Measurements from ENCODE around the gene CX3CL1.

CX3CL1 gene

DNA sequence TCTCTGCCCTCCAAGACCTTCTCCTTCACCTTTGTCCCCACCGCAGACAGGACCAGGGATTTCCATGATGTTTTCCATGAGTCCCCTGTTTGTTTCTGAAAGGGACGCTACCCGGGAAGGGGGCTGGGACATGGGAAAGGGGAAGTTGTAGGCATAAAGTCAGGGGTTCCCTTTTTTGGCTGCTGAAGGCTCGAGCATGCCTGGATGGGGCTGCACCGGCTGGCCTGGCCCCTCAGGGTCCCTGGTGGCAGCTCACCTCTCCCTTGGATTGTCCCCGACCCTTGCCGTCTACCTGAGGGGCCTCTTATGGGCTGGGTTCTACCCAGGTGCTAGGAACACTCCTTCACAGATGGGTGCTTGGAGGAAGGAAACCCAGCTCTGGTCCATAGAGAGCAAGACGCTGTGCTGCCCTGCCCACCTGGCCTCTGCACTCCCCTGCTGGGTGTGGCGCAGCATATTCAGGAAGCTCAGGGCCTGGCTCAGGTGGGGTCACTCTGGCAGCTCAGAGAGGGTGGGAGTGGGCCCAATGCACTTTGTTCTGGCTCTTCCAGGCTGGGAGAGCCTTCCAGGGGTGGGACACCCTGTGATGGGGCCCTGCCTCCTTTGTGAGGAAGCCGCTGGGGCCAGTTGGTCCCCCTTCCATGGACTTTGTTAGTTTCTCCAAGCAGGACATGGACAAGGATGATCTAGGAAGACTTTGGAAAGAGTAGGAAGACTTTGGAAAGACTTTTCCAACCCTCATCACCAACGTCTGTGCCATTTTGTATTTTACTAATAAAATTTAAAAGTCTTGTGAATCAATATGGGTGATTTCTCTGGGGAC is 12.2 kb downstream of the CX3CL1 start:
- no peak for TF ChIP-seq GATA3 (IDR thresholded peaks at IDR 0.05; ENCODE audit: low read depth, low read length)
- no peak for TF ChIP-seq GATA2 (IDR thresholded peaks at IDR 0.05; ENCODE audit: low read depth, low read length)

DNA sequence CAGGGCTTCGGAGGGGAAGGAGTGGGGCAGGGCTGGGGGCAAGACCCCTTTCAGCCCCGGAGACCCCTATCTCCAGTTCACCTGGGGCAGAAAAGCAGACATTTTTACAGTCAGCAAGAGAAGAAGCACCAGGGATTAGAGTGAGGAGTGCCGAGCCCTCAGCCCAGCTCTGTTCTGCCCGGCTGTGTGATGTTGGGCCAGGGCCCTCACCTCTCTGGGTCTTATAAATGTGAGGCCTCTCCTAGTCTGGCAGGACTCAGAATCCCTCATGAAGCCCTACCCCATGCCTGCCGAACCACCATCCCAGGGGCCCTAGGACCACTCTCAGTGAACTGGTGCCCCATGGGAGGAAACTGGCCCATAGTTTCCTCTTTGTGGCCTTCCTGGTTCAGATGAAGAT is 12.8 kb downstream of the CX3CL1 start:
- TF ChIP-seq GATA2 (IDR thresholded peaks at IDR 0.05; ENCODE audit: low read depth, low read length): no peak

DNA sequence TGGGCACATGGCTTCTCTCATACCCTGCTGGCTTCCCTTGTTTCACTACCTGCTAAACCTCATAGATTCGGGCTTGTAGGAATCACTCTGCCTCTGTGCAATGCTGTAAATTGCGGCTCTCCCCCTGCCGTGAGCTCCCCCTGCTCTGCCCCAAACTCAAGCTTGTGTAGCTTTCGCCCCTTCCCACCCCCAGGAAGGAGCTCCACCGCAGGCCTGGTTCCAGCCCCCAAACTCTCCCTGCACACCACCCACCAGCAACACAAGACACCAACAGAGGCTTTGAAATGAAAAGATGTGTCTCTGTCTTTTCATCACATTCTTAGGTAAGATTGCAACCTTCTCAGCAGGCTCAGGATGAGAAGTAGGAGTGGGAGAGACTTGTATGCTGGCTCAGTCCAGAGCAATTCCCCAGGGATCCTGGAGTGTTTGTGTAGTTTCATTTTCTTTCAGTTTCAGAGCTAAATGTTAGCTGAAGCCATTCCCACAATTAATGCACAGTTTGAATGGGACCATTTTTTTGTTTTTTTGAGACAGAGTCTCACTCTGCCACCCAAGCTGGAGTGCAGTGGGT is 14.2 kb downstream of the CX3CL1 start:
- TF ChIP-seq GATA2 (IDR thresholded peaks at IDR 0.05; ENCODE audit: low read depth, low read length): no peak
- no peak for TF ChIP-seq GATA3 (IDR thresholded peaks at IDR 0.05; ENCODE audit: low read depth, low read length)

DNA sequence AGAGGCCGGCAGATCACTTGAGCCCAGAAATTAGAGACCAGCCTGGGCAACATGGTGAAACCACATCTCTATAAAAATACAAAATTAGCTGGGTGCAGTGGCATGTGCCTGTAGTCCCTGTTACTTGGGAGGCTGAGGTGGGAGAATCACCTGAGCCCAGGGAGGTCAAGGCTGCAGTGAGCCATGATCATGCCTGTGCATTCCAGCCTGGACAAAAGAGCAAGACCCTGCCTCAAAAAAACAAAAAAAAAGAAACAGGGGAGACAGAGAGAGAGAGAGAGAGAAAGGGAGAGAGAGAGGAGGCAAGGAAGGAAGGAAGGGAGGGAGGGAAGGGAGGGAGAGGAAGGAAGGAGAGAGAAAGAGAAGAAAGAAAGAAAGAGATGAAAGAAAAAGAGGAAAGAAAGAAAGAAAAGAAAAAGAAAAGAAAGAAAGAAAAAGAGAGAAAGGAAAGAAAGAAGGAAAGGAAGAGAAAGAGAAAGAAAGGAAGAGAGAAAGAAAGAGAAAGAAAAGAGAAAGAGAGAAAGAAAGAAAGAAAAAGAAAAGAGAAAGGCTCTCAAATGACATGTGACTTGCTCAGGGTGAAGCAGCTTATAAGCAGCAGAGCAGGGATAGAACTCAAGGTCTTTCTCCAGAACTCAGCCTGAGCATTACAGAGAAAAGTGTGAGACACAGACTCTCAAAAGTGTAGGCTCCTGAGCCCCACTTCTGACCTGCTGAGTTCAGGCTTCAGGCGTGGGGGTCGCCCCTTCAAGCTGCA is 15.5 kb downstream of the CX3CL1 start:
- TF ChIP-seq GATA2 (IDR thresholded peaks at IDR 0.05; ENCODE audit: low read depth, low read length) (no peak), GATA3 (IDR thresholded peaks at IDR 0.05; ENCODE audit: low read depth, low read length) (no peak)

DNA sequence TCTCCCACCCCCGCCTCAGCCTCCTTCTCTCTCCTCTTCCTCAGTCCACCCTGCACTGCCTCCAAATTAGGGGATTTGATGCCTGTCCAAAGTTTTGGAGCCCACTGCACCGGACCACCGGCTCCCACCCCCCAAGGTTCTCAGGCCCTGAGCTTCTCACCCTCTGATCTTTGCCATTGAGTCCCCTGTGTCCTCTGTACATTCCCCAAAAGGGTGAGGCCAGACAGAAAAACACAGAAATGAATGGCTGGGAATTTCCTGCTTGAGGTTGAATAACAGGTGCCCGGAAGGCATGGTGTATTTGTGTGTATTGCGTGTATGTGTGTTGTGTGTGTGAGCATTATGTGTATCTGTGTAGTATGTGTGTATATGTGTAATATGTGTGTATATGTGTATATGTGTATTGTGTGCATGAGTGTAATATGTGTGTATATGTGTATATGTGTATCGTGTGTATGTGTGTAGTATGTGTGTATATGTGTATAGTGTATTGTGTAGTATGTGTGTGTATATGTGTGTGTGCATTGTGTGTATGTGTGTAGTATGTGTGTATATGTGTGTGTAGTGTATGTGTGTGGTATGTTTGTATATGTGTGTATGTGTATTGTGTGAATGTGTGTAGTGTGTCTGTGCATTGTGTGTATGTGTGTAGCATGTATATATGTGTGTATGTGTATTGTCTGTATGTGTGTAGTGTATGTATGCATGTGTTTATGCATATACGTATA is 16.2 kb downstream of the CX3CL1 start:
- TF ChIP-seq GATA2 (IDR thresholded peaks at IDR 0.05; ENCODE audit: low read depth, low read length) (no peak), GATA3 (IDR thresholded peaks at IDR 0.05; ENCODE audit: low read depth, low read length) (no peak)

DNA sequence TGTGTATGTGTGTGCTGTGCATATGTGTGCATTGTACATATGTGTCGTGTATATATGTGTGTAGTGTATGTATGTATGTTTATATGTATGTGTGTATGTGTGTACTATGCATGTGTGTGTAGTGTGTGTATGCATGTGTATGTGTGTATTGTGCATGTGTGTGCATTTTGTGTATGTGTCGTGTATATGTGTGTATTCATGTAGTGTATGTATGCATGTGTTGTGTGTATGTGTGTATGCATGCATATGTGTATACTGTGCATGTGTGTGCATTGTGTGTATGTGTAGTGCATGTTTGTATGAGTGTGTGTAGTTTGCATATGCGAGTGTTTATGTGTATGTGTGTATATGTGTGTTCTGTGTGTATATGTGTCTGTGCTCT is 16.8 kb downstream of the CX3CL1 start:
- TF ChIP-seq GATA2 (IDR thresholded peaks at IDR 0.05; ENCODE audit: low read depth, low read length): no peak
- TF ChIP-seq GATA3 (IDR thresholded peaks at IDR 0.05; ENCODE audit: low read depth, low read length): no peak

DNA sequence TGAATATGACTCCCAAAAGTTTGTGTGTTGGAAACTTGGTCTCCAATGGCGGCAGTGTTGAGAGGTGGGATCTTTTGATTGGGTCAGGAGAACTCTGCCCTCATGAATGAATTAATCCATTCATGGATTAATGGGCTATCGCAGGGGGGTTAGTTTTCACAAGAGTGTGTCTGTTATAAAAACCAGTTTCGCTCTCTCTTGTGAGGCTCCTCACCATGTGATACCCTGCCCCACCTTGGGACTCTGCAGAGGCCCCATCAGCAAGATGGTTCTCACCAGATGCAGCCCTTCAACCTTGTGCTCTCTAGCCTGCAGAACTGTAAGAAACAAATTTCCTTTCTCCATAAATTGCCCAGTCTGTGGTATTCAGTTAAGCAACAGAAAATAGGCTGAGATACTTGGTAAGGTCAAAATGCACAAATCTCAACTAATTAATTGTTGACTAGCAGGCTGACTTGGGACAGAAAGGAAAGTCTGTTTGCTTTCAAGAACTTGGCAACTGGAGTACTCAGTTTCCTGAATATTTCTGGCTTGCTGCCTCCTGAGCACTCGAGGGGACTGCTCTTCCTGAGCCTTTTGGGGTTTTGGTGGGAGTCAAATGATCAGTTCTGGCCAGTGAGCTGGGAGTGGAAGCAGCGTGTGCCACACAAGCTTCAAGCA is 18.5 kb downstream of the CX3CL1 start:
- TF ChIP-seq GATA2 (IDR thresholded peaks at IDR 0.05; ENCODE audit: low read depth, low read length) (no peak), GATA3 (IDR thresholded peaks at IDR 0.05; ENCODE audit: low read depth, low read length) (no peak)

DNA sequence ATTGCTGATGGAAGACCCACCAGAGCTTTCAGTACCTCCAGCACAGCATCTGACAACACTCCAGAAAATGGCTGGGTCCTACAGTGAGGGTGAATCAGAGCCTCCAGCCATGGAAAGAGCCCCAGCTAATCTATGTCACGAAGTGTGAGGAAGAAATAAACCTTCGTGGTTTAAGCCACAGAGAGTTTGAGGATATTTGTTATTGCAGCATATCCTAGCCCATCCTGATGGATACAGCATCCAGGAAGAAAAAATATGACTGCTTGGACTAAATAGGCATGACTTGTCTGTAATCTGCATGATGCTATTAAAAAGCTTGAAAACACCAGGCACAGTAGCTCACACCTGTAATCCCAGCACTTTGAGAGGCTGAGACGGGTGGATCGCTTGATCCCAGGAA is 19.0 kb downstream of the CX3CL1 start:
- TF ChIP-seq GATA3 (IDR thresholded peaks at IDR 0.05; ENCODE audit: low read depth, low read length) (no peak), GATA2 (IDR thresholded peaks at IDR 0.05; ENCODE audit: low read depth, low read length) (no peak)

DNA sequence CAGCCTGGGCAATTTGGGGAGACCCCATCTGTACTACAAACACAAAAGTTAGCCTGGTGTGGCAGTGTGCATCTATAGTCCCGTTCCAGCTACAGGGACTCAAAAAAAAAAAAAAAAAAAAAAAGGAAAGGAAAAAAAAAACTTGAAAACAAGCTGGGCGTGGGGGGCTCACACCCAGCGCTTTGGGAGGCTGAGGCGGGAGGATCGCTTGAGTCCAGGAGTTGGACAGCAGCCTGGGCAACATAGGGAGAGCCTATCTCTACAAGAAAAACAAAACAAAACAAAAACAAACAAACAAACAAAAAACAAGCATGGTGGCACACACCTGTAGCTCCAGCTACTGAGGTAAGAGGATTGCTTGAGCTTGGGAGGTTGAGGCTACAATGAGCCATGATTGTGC is 19.4 kb downstream of the CX3CL1 start:
- no peak for TF ChIP-seq GATA2 (IDR thresholded peaks at IDR 0.05; ENCODE audit: low read depth, low read length)

DNA sequence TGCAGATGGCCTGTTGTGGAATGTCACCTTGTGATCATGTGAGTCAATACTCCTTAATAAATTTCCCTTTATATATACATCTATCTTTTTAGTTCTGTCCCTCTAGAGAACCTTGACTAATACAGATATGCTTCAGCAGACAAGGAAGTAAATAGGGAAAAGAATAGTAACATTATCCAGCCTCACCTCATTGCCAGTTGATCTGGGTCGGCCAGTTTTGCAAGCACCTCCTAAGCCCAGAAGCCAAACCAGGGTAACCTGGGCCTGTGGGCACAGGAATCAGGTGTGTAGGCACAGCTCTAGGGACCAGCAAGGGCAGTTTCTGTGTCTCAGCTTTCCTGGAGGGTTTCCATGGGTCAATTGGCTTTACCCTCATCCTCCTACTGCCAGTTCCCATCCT is 20.4 kb downstream of the CX3CL1 start:
- TF ChIP-seq GATA3 (IDR thresholded peaks at IDR 0.05; ENCODE audit: low read depth, low read length) (no peak), GATA2 (IDR thresholded peaks at IDR 0.05; ENCODE audit: low read depth, low read length) (no peak)

DNA sequence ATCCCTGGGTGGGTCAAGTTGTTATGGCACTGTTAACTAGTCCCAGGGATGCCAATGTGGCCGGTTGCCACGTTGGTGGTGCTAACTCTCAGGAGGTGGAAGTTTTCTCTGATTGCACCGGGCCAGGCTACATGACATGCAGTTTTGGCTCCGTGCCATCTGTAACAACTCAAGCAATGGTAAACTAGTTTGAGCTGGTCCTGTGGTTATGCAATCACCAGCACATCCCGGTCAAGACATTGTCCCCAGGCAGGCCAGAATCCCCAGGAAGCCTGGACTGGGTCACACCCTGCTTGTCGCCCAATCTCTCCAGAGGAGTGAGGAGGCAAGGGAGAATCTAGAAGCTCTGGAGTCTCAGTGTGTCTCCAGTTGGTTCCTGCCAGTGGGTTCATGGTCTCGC is 22.2 kb downstream of the CX3CL1 start:
- TF ChIP-seq GATA3 (IDR thresholded peaks at IDR 0.05; ENCODE audit: low read depth, low read length) (no peak), GATA2 (IDR thresholded peaks at IDR 0.05; ENCODE audit: low read depth, low read length) (no peak)

DNA sequence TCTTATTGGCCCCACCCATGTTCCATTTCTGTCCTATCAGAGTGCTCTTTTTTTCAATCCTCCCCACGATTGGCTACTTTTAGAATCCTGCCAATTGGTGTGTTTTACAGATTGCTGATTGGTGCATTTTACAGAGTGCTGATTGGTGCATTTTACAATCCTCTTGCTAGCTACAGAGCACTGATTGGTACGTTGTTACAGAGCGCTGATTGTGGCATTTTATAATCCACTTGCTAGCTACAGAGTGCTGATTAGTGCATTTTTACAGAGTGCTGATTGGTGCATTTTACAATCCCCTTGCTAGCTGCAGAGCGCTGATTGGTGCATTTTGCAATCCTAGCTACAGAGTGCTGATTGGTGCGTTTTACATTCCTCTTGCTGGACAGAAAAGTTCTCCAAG is 22.7 kb downstream of the CX3CL1 start:
- no peak for TF ChIP-seq GATA2 (IDR thresholded peaks at IDR 0.05; ENCODE audit: low read depth, low read length)
- TF ChIP-seq GATA3 (IDR thresholded peaks at IDR 0.05; ENCODE audit: low read depth, low read length): no peak

DNA sequence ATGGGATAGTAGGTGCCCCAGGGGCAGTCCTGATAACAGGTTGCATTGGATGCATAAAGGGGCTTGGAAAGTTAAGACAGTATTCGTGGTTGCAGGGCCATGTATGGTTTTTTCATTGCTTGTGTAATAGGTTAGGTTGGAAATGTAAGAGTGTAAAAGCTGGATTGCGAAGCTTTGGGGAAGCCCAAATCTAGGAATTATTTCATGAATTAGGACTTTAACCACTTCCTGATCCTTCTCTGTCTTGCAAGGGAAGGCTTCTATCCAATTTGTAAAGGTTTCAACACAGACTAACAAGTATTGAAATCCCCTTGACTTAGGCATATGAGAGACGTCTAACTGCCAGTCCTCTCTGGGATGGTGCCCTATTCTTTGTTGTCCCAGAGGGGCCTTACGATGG is 24.5 kb downstream of the CX3CL1 start:
- no peak for TF ChIP-seq GATA2 (IDR thresholded peaks at IDR 0.05; ENCODE audit: low read depth, low read length)
- TF ChIP-seq GATA3 (IDR thresholded peaks at IDR 0.05; ENCODE audit: low read depth, low read length): no peak

Measured in SH-SY5Y (cell line).